B cell (primary cell): ENCODE results near the gene POLD2. TPM values are rescaled to one million over a fixed set of nuclear protein-coding genes. Genes with fewer than 3 reads are reported as not detected.

ENCODE experiments used
- ATAC-seq: fragments of 200-7000 bp; cut with Tn5 transposase; one replicate; pipeline ENCODE4 v1.10.0; 2021; ENCODE audit warnings: low read depth, mild to moderate bottlenecking, moderate number of reproducible peaks, moderate library complexity
- CTCF ChIA-PET: fragments of 350-600 bp; sonication (Branson Sonifier 250); formaldehyde crosslinking; loops from one replicate; lab custom pipeline; 2021; ENCODE audit warnings: antibody characterized with exemption, inconsistent platforms; lab: Charles Lee
- POLR2A ChIA-PET: fragments of 350-600 bp; sonication (Branson Sonifier 250); formaldehyde crosslinking; loops from one replicate; lab custom pipeline; 2021; ENCODE audit warnings: antibody characterized with exemption; lab: Charles Lee
- DNase-seq: peaks from one replicate; pipeline ENCODE4 v3.0.0; 2013
- H2AFZ ChIP-seq: 2 replicates; pipeline ENCODE4 v1.6.1; 2012; ENCODE audit warnings: mild to moderate bottlenecking, low read depth, low read length; ENCODE audit not compliant: insufficient read depth, poor library complexity, severe bottlenecking
- H3K27ac ChIP-seq, 2 donors: 1 replicate in 1 of 2; 2 replicates in 1 of 2; pipeline ENCODE4 v1.5.1; 2012 to 2013; ENCODE audit warnings: low read length in 2 of 2, mild to moderate bottlenecking in 2 of 2, moderate library complexity in 1 of 2
- H3K27me3 ChIP-seq, 4 experiments: fragments of 200-600 bp in 1 of 4; sonication (generic) in 1 of 4; replicated peaks in 1 of 4; 1 replicate in 2 of 4; 2 replicates in 2 of 4; pipeline versions ENCODE4 v1.6.1 to v1.7.0; 2013 to 2016; ENCODE audit warnings: low read length in 3 of 4, mild to moderate bottlenecking in 2 of 4, mixed read lengths in 1 of 4, moderate library complexity in 1 of 4; ENCODE audit not compliant: insufficient read depth in 4 of 4, control insufficient read depth in 3 of 4; ENCODE audit errors: control extremely low read depth in 1 of 4
- H3K36me3 ChIP-seq, 2 experiments: replicated peaks in 1 of 2; 1 replicate in 1 of 2; 2 replicates in 1 of 2; pipeline versions ENCODE4 v1.6.1 to v1.7.1; 2013; ENCODE audit warnings: low read length in 1 of 2; ENCODE audit not compliant: insufficient read depth in 2 of 2, control insufficient read depth in 1 of 2; ENCODE audit errors: control extremely low read depth in 1 of 2, extremely low read depth in 1 of 2
- H3K4me1 ChIP-seq, 2 donors: fragments of 200-600 bp in 1 of 2; sonication (generic) in 1 of 2; 1 replicate in 1 of 2; 2 replicates in 1 of 2; pipeline versions ENCODE4 v1.5.1 to v1.6.1; 2013 to 2017; ENCODE audit warnings: low read length in 2 of 2; ENCODE audit not compliant: control insufficient read depth in 2 of 2, insufficient read depth in 2 of 2
- H3K4me2 ChIP-seq: replicated peaks from 2 replicates; pipeline ENCODE3; 2012; ENCODE audit warnings: mild to moderate bottlenecking, low read depth, low read length; ENCODE audit not compliant: poor library complexity, severe bottlenecking
- H3K4me3 ChIP-seq, 5 experiments: fragments of 200-600 bp in 1 of 5; sonication (generic) in 1 of 5; 1 replicate in 3 of 5; 2 replicates in 2 of 5; pipeline versions ENCODE4 v1.5.1 to v1.7.0; 2011 to 2016; ENCODE audit warnings: low read length in 4 of 5, mild to moderate bottlenecking in 4 of 5, low read depth in 2 of 5, control low read depth in 1 of 5, moderate library complexity in 1 of 5; ENCODE audit not compliant: insufficient read depth in 1 of 5; ENCODE audit errors: control extremely low read depth in 1 of 5, extremely low read depth in 1 of 5
- H3K79me2 ChIP-seq: fragments of 200-600 bp; sonication (generic); one replicate; pipeline ENCODE4 v1.6.0; 2016; ENCODE audit warnings: low read length; ENCODE audit not compliant: control insufficient read depth, insufficient read depth
- H3K9ac ChIP-seq: fragments of 200-600 bp; sonication (generic); 2 replicates; pipeline ENCODE4 v1.6.1; 2017; ENCODE audit warnings: mild to moderate bottlenecking, low read length, moderate library complexity
- H3K9me3 ChIP-seq, 3 donors: one replicate each; pipeline versions ENCODE4 v1.6.1 to v1.7.1; 2013; ENCODE audit warnings: low read length in 2 of 3; ENCODE audit not compliant: control insufficient read depth in 2 of 3, insufficient read depth in 1 of 3; ENCODE audit errors: control extremely low read depth in 1 of 3
- H4K20me1 ChIP-seq: 2 replicates; pipeline ENCODE4 v1.6.0; 2012; ENCODE audit warnings: mild to moderate bottlenecking, low read length; ENCODE audit not compliant: insufficient read depth, control insufficient read depth, poor library complexity, severe bottlenecking
- H3K27ac Mint-ChIP-seq: one replicate; pipeline ENCODE4 v1.8.0; 2021; ENCODE audit warnings: mixed read lengths
- H3K27me3 Mint-ChIP-seq: one replicate; pipeline ENCODE4 v1.8.0; 2021; ENCODE audit warnings: mixed read lengths
- H3K4me1 Mint-ChIP-seq: one replicate; pipeline ENCODE4 v1.8.0; 2021; ENCODE audit warnings: mixed read lengths
- H3K4me3 Mint-ChIP-seq: one replicate; pipeline ENCODE4 v1.8.0; 2021; ENCODE audit warnings: mixed read lengths
- H3K9me3 Mint-ChIP-seq: one replicate; pipeline ENCODE4 v1.8.0; 2022; ENCODE audit warnings: mixed read lengths; ENCODE audit not compliant: insufficient read depth
- EZH2 ChIP-seq: IDR thresholded peaks from 2 replicates; pipeline ENCODE4 v1.6.1; 2012; ENCODE audit warnings: borderline replicate concordance, low read depth, mild to moderate bottlenecking, moderate library complexity, low read length; ENCODE audit not compliant: insufficient read depth, poor library complexity, severe bottlenecking
- WGBS: methylation state at CpG from one replicate; pipeline ENCODE4 v1.1.5; 2013; ENCODE audit warnings: missing lambda C conversion rate; ENCODE audit not compliant: insufficient coverage; 5-methylcytosine and 5-hydroxymethylcytosine counted together
- intact Hi-C: fragments of 100-400 bp; cut with micrococcal nuclease; formaldehyde crosslinking; loops from one replicate; pipeline ENCODE4 v1.10.0; 2022
- polyA plus RNA-seq: library from polyadenylated mRNA; depleted of rRNA; stranded (reverse); fragments of >200 nt; gene quantifications from 2 replicates; pipeline ENCODE4 v1.2.3, GENCODE V29; 2012
- total RNA-seq, 2 donors: library from RNA; stranded (reverse); fragments of 120-200 nt in 1 of 2; gene quantifications; 1 replicate in 1 of 2; 2 replicates in 1 of 2; pipeline versions ENCODE4 v1.2.3 to v1.2.4, GENCODE V29; 2013 to 2022
- TF ChIP-seq, protein P1 (sequence below): fragments of 200-600 bp; IDR thresholded peaks from one replicate; pipeline ENCODE4 v1.8.0; 2022; ENCODE audit warnings: antibody characterized with exemption, mild to moderate bottlenecking

POLD2 gene
- total and polyA plus RNA-seq, 2 donors (not counting 1 experiment from before 2014, with no cell fraction given), result 73.6 to 86.7 TPM

- peaks cover 0 to 53% of the 10 kb centered on the region in 2 experiments for H3K36me3 ChIP-seq
- H3K4me3 ChIP-seq, result peak overlapping the region; percentile 38 to 97 (median 78)
- Mint-ChIP-seq H3K4me1 (peaks cover 52% of the 10 kb centered on the region), H3K27me3 (no peaks in the 10 kb centered on the region), H3K4me3 (peak overlapping the region; percentile 84), H3K27ac (peak overlapping the region; percentile 93), H3K9me3 (no peaks in the 10 kb centered on the region)
- no peaks in the 10 kb centered on the region for H3K27me3 ChIP-seq
- 90% methylated on average over 6 of the region's 11 CpGs for WGBS
- H2AFZ ChIP-seq, result no peak overlapping the region
- peaks cover 46% of the 10 kb centered on the region for H3K79me2 ChIP-seq
- peak overlapping the region; percentile 92 to 98 for H3K27ac ChIP-seq
- DNase-seq (peak; percentile 22), ATAC-seq (no peak)
- TF ChIP-seq, protein P1, sequence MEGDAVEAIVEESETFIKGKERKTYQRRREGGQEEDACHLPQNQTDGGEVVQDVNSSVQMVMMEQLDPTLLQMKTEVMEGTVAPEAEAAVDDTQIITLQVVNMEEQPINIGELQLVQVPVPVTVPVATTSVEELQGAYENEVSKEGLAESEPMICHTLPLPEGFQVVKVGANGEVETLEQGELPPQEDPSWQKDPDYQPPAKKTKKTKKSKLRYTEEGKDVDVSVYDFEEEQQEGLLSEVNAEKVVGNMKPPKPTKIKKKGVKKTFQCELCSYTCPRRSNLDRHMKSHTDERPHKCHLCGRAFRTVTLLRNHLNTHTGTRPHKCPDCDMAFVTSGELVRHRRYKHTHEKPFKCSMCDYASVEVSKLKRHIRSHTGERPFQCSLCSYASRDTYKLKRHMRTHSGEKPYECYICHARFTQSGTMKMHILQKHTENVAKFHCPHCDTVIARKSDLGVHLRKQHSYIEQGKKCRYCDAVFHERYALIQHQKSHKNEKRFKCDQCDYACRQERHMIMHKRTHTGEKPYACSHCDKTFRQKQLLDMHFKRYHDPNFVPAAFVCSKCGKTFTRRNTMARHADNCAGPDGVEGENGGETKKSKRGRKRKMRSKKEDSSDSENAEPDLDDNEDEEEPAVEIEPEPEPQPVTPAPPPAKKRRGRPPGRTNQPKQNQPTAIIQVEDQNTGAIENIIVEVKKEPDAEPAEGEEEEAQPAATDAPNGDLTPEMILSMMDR, result no peak
- TF ChIP-seq EZH2, result no peak
- H3K9me3 ChIP-seq, result no peaks in the 10 kb centered on the region
- H4K20me1 ChIP-seq, result peaks cover 6% of the 10 kb centered on the region
- peaks cover 38 to 51% of the 10 kb centered on the region in 2 donors for H3K4me1 ChIP-seq
- CTCF ChIA-PET, result interaction anchor here (0.7 to 1.6 kb wide), 7 partner anchors 8 to 129 kb away, joined by 3 to 11 read pairs (median 5); partner anchors contain the start of gene DBNL
- peak overlapping the region; percentile 84 for H3K4me2 ChIP-seq
- peak overlapping the region; percentile 91 for H3K9ac ChIP-seq
- POLR2A ChIA-PET, result interaction anchor here (0.7 to 2.0 kb wide), 11 partner anchors 16 to 1055 kb away, joined by 3 to 21 read pairs (median 4); partner anchors contain the start of genes DBNL and YKT6
- intact Hi-C loops, result no loop called here
Measured at GRCh38 chr7:44080686-44081265, 42.6 kb downstream of the POLD2 start.

- peak overlapping the region in 1 of 2 donors; percentile 98 for H3K27ac ChIP-seq
Measured at GRCh38 chr7:44080118-44080517, 43.2 kb downstream of the POLD2 start.

More at GRCh38 chr7:44080118-44080517, 43.2 kb downstream of the POLD2 start:
- TF ChIP-seq, protein P1, result no peak
- no peak for TF ChIP-seq EZH2
- ChIA-PET POLR2A (interaction anchor here (0.6 to 2.0 kb wide), 2 partner anchors 17 to 376 kb away, joined by 3 to 21 read pairs; no protein-coding TSS in a partner anchor), CTCF (interaction anchor here (1.6 kb wide), 1 partner anchor 59 kb away, joined by 4 read pairs; no protein-coding TSS in a partner anchor)
- H3K4me1 Mint-ChIP-seq, result peaks cover 56% of the 10 kb centered on the region
- H3K27ac Mint-ChIP-seq, result peak overlapping the region; percentile 96
- DNase-seq (peak; percentile 16), ATAC-seq (no peak)
- Histone ChIP-seq H3K4me1 (peaks cover 38 to 57% of the 10 kb centered on the region in 2 donors), H3K36me3 (peaks cover 0 to 60% of the 10 kb centered on the region in 2 experiments), H3K9ac (no peak overlapping the region), H2AFZ (no peak overlapping the region), H3K9me3 (no peaks in the 10 kb centered on the region), H3K4me2 (peak overlapping the region; percentile 84), H3K79me2 (peaks cover 46% of the 10 kb centered on the region), H3K4me3 (no peak overlapping the region), H4K20me1 (peaks cover 6% of the 10 kb centered on the region), H3K27me3 (no peaks in the 10 kb centered on the region)
- intact Hi-C loops, result no loop called here
- H3K9me3 Mint-ChIP-seq, result no peaks in the 10 kb centered on the region
- H3K4me3 Mint-ChIP-seq, result peak overlapping the region; percentile 37
- WGBS, result 90% methylated on average over 5 of the region's 5 CpGs
- H3K27me3 Mint-ChIP-seq, result no peaks in the 10 kb centered on the region
